Skeletal muscle cell (primary cell): Measurements from ENCODE around the gene WEE1.
A peak's percentile ranks its signal among the peaks of the same experiment; 100 is the strongest.
"Not testable (repeated sequence)": the region's sequence is repeated elsewhere in the genome, so short reads cannot be mapped to it uniquely, and the experiment has no call there.

Source experiments
- DNase-seq: peaks from one replicate; pipeline ENCODE4 v3.0.0-alpha.2; 2010; ENCODE audit warnings: low read depth
- H3K4me3 ChIP-seq: 2 replicates; pipeline ENCODE4 v1.5.1; 2011; ENCODE audit warnings: low read depth, mild to moderate bottlenecking, control low read depth, low read length, moderate library complexity

Gene WEE1

GRCh38 chr11:9581556-9582161, 8.2 kb downstream of the WEE1 start:
- DNase-seq = no peak
- no peak overlapping the region for H3K4me3 ChIP-seq

- no peak overlapping the region for H3K4me3 ChIP-seq
- no peak for DNase-seq
These were observed 17.2 kb downstream of the WEE1 start for GRCh38 chr11:9590717-9591116.

- no peak for DNase-seq
- H3K4me3 ChIP-seq = no peak overlapping the region
These were observed 21.0 kb downstream of the WEE1 start for GRCh38 chr11:9594267-9595046.

- DNase-seq = no peak
- no peak overlapping the region for H3K4me3 ChIP-seq
These were observed 23.5 kb downstream of the WEE1 start for GRCh38 chr11:9596926-9597464.

GRCh38 chr11:9600166-9600565, 26.7 kb downstream of the WEE1 start:
- H3K4me3 ChIP-seq = no peak overlapping the region
- DNase-seq = no peak

- no peak for DNase-seq
- no peak overlapping the region for H3K4me3 ChIP-seq
These were observed 27.2 kb downstream of the WEE1 start for GRCh38 chr11:9600644-9601036.

- no peak overlapping the region for H3K4me3 ChIP-seq
- DNase-seq = peak; percentile 42
These were observed 27.8 kb downstream of the WEE1 start for GRCh38 chr11:9601037-9601875.

- no peak overlapping the region for H3K4me3 ChIP-seq
These were observed 28.4 kb downstream of the WEE1 start for GRCh38 chr11:9601876-9602199.

GRCh38 chr11:9603214-9603613, 29.7 kb downstream of the WEE1 start:
- not testable (repeated sequence) for H3K4me3 ChIP-seq

More at GRCh38 chr11:9601876-9602199, 28.4 kb downstream of the WEE1 start:
- no peak for DNase-seq

GRCh38 chr11:9604134-9604533, 30.7 kb downstream of the WEE1 start:
- no peak for DNase-seq
- no peak overlapping the region for H3K4me3 ChIP-seq

More at GRCh38 chr11:9603214-9603613, 29.7 kb downstream of the WEE1 start:
- not testable (repeated sequence) for DNase-seq

GRCh38 chr11:9605742-9606141, 32.3 kb downstream of the WEE1 start:
- DNase-seq = no peak
- H3K4me3 ChIP-seq = no peak overlapping the region

GRCh38 chr11:9606809-9607510, 33.5 kb downstream of the WEE1 start:
- no peak overlapping the region for H3K4me3 ChIP-seq
- DNase-seq = no peak

- no peak for DNase-seq
- no peak overlapping the region for H3K4me3 ChIP-seq
These were observed 34.0 kb downstream of the WEE1 start for GRCh38 chr11:9607511-9607899.

GRCh38 chr11:9609002-9609759, 35.7 kb downstream of the WEE1 start:
- DNase-seq = no peak
- no peak overlapping the region for H3K4me3 ChIP-seq

GRCh38 chr11:9609841-9610240, 36.4 kb downstream of the WEE1 start:
- DNase-seq = no peak
- no peak overlapping the region for H3K4me3 ChIP-seq

- peak; percentile 91 for DNase-seq
- peak overlapping the region; percentile 42 for H3K4me3 ChIP-seq
These were observed 39.8 kb downstream of the WEE1 start for GRCh38 chr11:9613118-9613829.

GRCh38 chr11:9613830-9614762, 40.6 kb downstream of the WEE1 start:
- DNase-seq = peak; percentile 34
- H3K4me3 ChIP-seq = peak overlapping the region; percentile 42
